ENCODE data around the gene PRKCH.

The PRKCH gene

GRCh38 chr14:61433169-61433568, 111.8 kb downstream of the PRKCH start:
- no peak for DNase-seq (ENCODE audit: low spot score in 2 of 2)
- ATAC-seq (ENCODE audit: low read depth) = no peak
- no peak overlapping the region for H3K4me3 Mint-ChIP-seq
- no peaks in the 10 kb centered on the region for H3K4me1 Mint-ChIP-seq
- H3K9me3 Mint-ChIP-seq = peaks cover 2% of the 10 kb centered on the region
- H3K27ac Mint-ChIP-seq = no peak overlapping the region
- peaks cover 8% of the 10 kb centered on the region for H3K27me3 Mint-ChIP-seq
- H3K36me3 Mint-ChIP-seq = no peaks in the 10 kb centered on the region

- no peaks in the 10 kb centered on the region for H3K36me3 Mint-ChIP-seq
- peaks cover 2% of the 10 kb centered on the region for H3K9me3 Mint-ChIP-seq
- no peak overlapping the region for H3K27ac Mint-ChIP-seq
- ATAC-seq (ENCODE audit: low read depth) = no peak
- H3K27me3 Mint-ChIP-seq = peaks cover 8% of the 10 kb centered on the region
- no peak overlapping the region for H3K4me3 Mint-ChIP-seq
- peaks cover under 1% of the 10 kb centered on the region for H3K4me1 Mint-ChIP-seq
- no peak for DNase-seq (ENCODE audit: low spot score in 2 of 2)
Observed at GRCh38 chr14:61433828-61434227, 112.4 kb downstream of the PRKCH start.

GRCh38 chr14:61434311-61434710, 112.9 kb downstream of the PRKCH start:
- Mint-ChIP-seq H3K9me3 (peaks cover 2% of the 10 kb centered on the region), H3K4me3 (no peak overlapping the region), H3K27me3 (peaks cover 10% of the 10 kb centered on the region), H3K4me1 (peaks cover 5% of the 10 kb centered on the region), H3K36me3 (no peaks in the 10 kb centered on the region), H3K27ac (no peak overlapping the region)
- ATAC-seq (ENCODE audit: low read depth) (no peak), DNase-seq (ENCODE audit: low spot score in 2 of 2) (no peak)

DNA sequence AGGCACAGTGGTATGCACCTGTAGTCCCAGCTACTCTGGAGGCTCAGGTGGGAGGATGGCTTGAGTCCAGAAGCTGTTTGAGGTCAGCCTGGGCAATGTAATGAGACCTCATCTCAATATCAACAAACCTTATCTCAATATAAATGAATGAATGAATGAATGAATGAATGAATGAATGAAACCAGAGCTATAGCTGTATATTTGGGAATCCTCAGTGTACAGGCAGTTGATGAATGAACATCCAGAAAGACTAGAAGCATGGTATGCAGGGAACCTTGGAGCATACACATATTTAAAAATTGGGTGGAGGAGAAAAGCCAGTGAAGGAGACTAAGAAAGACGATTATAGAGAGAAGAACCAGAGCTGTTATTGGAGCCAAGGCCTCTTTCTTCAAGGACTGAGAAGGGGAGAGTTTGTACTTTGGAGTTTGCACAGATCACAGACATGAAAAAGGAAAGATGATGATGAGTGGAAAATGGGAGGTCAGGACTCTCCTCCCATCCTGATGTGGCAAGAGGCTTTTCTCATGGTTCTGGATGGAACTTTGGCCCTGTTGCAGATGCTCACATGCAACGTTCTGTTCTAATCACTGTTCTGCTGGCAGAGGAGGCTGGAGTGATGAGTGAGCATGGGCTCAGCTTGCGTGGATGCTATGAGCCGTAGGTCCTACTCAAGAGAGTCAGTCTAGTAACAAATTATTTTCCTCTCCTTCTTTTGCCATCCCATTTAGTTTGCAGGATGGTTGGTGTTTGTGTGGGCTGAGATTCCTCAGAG, 114.4 kb downstream of the PRKCH start:
- H3K27me3 Mint-ChIP-seq = peaks cover 11% of the 10 kb centered on the region
- H3K27ac Mint-ChIP-seq = no peak overlapping the region
- H3K9me3 Mint-ChIP-seq = peaks cover 2% of the 10 kb centered on the region
- DNase-seq (ENCODE audit: low spot score in 2 of 2) = no peak
- no peak for ATAC-seq (ENCODE audit: low read depth)
- no peaks in the 10 kb centered on the region for H3K36me3 Mint-ChIP-seq
- no peak overlapping the region for H3K4me3 Mint-ChIP-seq
- peaks cover 9% of the 10 kb centered on the region for H3K4me1 Mint-ChIP-seq

- no peak overlapping the region for H3K27ac Mint-ChIP-seq
- DNase-seq (ENCODE audit: low spot score in 2 of 2) (no peak), ATAC-seq (ENCODE audit: low read depth) (no peak)
- peaks cover 11% of the 10 kb centered on the region for H3K27me3 Mint-ChIP-seq
- H3K4me1 Mint-ChIP-seq = peaks cover 9% of the 10 kb centered on the region
- no peaks in the 10 kb centered on the region for H3K9me3 Mint-ChIP-seq
- H3K36me3 Mint-ChIP-seq = no peaks in the 10 kb centered on the region
- H3K4me3 Mint-ChIP-seq = no peak overlapping the region
Observed at GRCh38 chr14:61437381-61437780, 116.0 kb downstream of the PRKCH start.

GRCh38 chr14:61438036-61438435, 116.7 kb downstream of the PRKCH start:
- Mint-ChIP-seq H3K4me3 (no peak overlapping the region), H3K27ac (no peak overlapping the region), H3K4me1 (peaks cover 9% of the 10 kb centered on the region), H3K9me3 (no peaks in the 10 kb centered on the region), H3K36me3 (no peaks in the 10 kb centered on the region), H3K27me3 (peaks cover 11% of the 10 kb centered on the region)
- no peak for DNase-seq (ENCODE audit: low spot score in 2 of 2)
- no peak for ATAC-seq (ENCODE audit: low read depth)

GRCh38 chr14:61438497-61438859, 117.1 kb downstream of the PRKCH start:
- Mint-ChIP-seq H3K4me1 (peaks cover 9% of the 10 kb centered on the region), H3K36me3 (no peaks in the 10 kb centered on the region), H3K9me3 (no peaks in the 10 kb centered on the region), H3K4me3 (no peak overlapping the region), H3K27ac (no peak overlapping the region), H3K27me3 (peaks cover 8% of the 10 kb centered on the region)
- DNase-seq (ENCODE audit: low spot score in 2 of 2) = no peak
- ATAC-seq (ENCODE audit: low read depth) = no peak

DNA sequence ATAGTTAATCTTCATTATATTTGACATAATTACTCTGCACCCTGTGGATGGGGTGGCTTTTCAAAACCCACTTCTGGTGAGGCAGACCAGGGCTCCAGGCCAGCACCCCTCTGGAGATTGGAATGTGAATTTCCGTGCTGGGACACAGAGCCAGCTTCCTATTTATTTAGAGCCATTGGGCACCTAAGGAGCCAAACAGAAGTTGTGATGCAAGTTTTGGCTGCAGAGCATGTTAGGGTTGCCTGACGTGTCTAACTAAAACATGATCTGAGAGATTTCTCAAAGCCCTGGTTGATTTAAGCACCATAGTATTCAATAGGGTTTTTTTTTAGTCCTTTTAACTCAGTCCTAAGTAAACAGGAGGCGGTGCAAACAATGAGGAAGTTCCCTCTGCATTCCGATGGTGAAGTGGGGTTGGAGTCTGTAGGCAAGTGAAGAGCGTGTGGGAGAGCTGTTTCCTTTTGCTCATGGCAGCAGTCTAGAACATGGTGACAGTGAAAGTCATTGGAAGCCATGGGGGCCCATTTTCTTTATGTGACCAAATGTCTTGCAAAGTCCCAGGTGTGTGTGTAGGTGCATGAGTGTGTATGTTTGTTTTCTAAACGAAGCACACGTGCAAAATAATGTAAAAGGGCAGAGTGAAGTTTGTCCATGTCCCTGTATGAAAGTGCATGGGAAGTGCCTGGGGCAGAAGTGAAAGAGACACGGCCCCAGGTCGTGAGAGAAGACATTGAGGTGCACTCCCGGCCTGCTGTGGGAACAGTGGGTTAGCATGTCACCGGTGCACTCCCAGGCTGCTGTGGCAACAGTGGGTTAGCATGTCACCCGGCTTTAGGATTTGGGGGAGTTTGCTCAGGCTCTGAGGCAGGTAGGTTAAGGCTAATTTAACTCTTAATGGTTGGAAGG, 117.7 kb downstream of the PRKCH start:
- Mint-ChIP-seq H3K27me3 (peaks cover 8% of the 10 kb centered on the region), H3K4me1 (peaks cover 12% of the 10 kb centered on the region), H3K36me3 (no peaks in the 10 kb centered on the region), H3K27ac (no peak overlapping the region), H3K9me3 (no peaks in the 10 kb centered on the region), H3K4me3 (peak overlapping the region; percentile 12)
- DNase-seq (ENCODE audit: low spot score in 2 of 2) = no peak
- peak; percentile 36 for ATAC-seq (ENCODE audit: low read depth)

GRCh38 chr14:61439779-61440418, 118.5 kb downstream of the PRKCH start:
- Mint-ChIP-seq H3K36me3 (no peaks in the 10 kb centered on the region), H3K4me3 (no peak overlapping the region), H3K27me3 (peaks cover 8% of the 10 kb centered on the region), H3K9me3 (no peaks in the 10 kb centered on the region), H3K27ac (no peak overlapping the region), H3K4me1 (peaks cover 14% of the 10 kb centered on the region)
- no peak for DNase-seq (ENCODE audit: low spot score in 2 of 2)
- no peak for ATAC-seq (ENCODE audit: low read depth)

DNA sequence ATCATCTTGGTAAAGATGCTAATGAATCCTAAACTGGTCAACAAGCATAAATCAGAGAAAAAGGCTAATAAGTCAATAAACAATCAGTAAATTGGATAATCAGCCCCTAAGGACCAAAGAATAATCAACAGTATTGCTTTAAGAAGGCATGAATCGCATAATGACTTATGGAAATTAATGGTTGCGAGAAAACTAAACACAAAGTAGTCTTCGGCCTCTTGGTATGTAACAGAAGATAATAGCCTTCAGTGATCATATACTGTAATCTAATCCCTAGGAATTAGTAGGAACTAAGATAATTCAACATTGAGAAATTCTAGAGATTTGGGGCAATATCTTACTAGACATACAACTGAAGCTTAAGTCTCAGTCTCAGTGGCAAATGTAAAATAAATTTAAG, 122.1 kb downstream of the PRKCH start:
- Mint-ChIP-seq H3K9me3 (no peaks in the 10 kb centered on the region), H3K4me3 (no peak overlapping the region), H3K4me1 (peaks cover 16% of the 10 kb centered on the region), H3K27ac (no peak overlapping the region), H3K27me3 (peaks cover 11% of the 10 kb centered on the region), H3K36me3 (no peaks in the 10 kb centered on the region)
- ATAC-seq (ENCODE audit: low read depth) (no peak), DNase-seq (ENCODE audit: low spot score in 2 of 2) (no peak)

- ATAC-seq (ENCODE audit: low read depth) (peak; percentile 97), DNase-seq (ENCODE audit: low spot score in 2 of 2) (no peak)
- Mint-ChIP-seq H3K4me3 (no peak overlapping the region), H3K27ac (no peak overlapping the region), H3K27me3 (peaks cover 8% of the 10 kb centered on the region), H3K4me1 (peaks cover 12% of the 10 kb centered on the region), H3K36me3 (no peaks in the 10 kb centered on the region), H3K9me3 (no peaks in the 10 kb centered on the region)
Observed at GRCh38 chr14:61444215-61444768, 122.9 kb downstream of the PRKCH start.

DNA sequence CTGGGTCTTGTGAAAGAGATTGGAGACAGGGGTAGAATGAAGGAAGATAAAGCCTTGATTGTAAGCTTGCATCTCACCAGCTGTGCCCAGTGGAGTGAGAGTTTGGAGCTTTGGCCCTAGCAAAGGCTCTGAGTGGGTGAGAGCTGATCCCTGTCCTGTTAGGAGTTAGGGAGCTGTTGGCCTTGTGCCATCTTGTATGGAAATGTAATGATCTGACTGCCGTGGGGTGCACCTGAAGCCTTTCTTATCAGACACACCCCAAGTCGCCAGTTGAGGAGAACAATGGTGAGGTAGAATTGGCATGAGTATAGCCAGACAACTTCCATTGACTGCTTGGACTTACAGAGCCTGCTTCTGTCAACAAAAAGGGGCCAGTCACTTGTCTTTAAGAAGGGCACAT, 130.1 kb downstream of the PRKCH start:
- H3K4me1 Mint-ChIP-seq = no peaks in the 10 kb centered on the region
- DNase-seq (ENCODE audit: low spot score in 2 of 2) (no peak), ATAC-seq (ENCODE audit: low read depth) (no peak)
- H3K36me3 Mint-ChIP-seq = no peaks in the 10 kb centered on the region
- H3K27me3 Mint-ChIP-seq = peaks cover 7% of the 10 kb centered on the region
- no peak overlapping the region for H3K27ac Mint-ChIP-seq
- no peak overlapping the region for H3K4me3 Mint-ChIP-seq
- no peaks in the 10 kb centered on the region for H3K9me3 Mint-ChIP-seq

DNA sequence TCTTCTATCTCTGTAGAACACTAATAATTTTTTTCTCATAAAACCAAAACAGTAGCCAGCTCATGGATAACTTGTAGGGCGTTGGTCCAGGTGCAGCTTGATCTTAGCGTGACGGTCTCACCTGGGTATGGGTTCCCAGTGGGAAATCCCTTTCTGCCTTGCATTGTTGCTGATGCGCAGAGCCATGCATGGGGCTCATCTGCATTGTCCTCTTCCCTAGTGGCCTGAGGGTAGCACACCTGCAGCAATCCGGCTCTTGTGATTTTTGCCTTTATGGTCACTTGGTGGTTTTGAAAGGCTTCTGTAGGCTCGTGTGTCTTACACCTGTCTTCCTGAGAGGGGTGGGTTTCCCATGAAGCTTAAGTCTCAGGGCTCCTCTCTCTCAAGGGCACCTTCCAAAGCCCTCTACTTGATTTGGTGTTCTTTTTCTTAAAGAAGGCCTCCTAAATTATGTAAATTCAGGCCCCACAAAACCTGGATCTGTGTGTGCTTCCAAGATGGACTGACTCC, 130.6 kb downstream of the PRKCH start:
- H3K27ac Mint-ChIP-seq = no peak overlapping the region
- no peak overlapping the region for H3K4me3 Mint-ChIP-seq
- DNase-seq (ENCODE audit: low spot score in 2 of 2) (no peak), ATAC-seq (ENCODE audit: low read depth) (no peak)
- no peaks in the 10 kb centered on the region for H3K9me3 Mint-ChIP-seq
- peaks cover 8% of the 10 kb centered on the region for H3K27me3 Mint-ChIP-seq
- H3K4me1 Mint-ChIP-seq = peaks cover 3% of the 10 kb centered on the region
- no peaks in the 10 kb centered on the region for H3K36me3 Mint-ChIP-seq

DNA sequence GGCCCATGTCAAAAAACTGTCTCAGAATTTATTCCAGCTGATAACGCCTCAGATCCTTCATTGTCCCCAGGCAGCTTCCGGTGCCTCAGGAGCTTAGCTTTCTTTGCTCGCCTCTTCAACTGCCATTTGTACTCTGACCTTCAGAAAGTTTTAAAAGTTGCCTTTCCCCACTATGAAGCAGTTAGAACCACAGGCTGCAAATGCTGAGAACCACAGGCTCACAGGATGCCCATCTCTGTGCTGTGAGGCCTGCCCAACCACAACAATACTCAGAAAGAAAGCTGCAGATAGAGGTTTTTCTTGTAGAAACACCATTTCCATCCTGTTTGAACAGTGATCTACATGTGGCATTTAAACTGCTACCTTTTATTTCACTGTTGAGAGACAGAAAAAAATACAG, 131.1 kb downstream of the PRKCH start:
- no peaks in the 10 kb centered on the region for H3K36me3 Mint-ChIP-seq

More for the DNA sequence above, 131.1 kb downstream of the PRKCH start:
- Mint-ChIP-seq H3K9me3 (no peaks in the 10 kb centered on the region), H3K4me1 (peaks cover 3% of the 10 kb centered on the region), H3K27me3 (peaks cover 8% of the 10 kb centered on the region), H3K27ac (no peak overlapping the region), H3K4me3 (no peak overlapping the region)
- DNase-seq (ENCODE audit: low spot score in 2 of 2) (no peak), ATAC-seq (ENCODE audit: low read depth) (no peak)

Data from memory B cell (primary cell).